Coronary artery (tissue), 2 donors: ENCODE measurements around the gene ZFP1.

ENCODE experiments used
- DNase-seq: peaks from one replicate; pipeline ENCODE4 v3.0.0-alpha.2; 2017; ENCODE audit warnings: low spot score
- H3K27ac ChIP-seq, 2 donors: fragments of 200-600 bp; sonication (generic); one replicate each; pipeline ENCODE4 v1.5.1; 2016 to 2019
- H3K4me3 ChIP-seq: fragments of 200-600 bp; sonication (generic); 2 replicates; pipeline ENCODE4 v1.5.1; 2016; ENCODE audit warnings: mild to moderate bottlenecking, moderate library complexity
- CTCF ChIP-seq: fragments of 200-600 bp; sonication (generic); IDR thresholded peaks from one replicate; pipeline ENCODE4 v1.5.1; 2019; ENCODE audit warnings: antibody characterized with exemption

Gene ZFP1

GRCh38 chr16:75109732-75110243 is 38.5 kb upstream of the ZFP1 start:
- no peak for DNase-seq
- Histone ChIP-seq H3K27ac (peak overlapping the region; percentile 64 to 89), H3K4me3 (peak overlapping the region; percentile 44)
- TF ChIP-seq CTCF = no peak

- Histone ChIP-seq H3K27ac (peak overlapping the region; percentile 64 to 89), H3K4me3 (peak overlapping the region; percentile 59)
- peak; percentile 90 for TF ChIP-seq CTCF
- DNase-seq = peak; percentile 94
These were observed 37.4 kb upstream of the ZFP1 start for GRCh38 chr16:75110637-75111513.

- DNase-seq = no peak
- TF ChIP-seq CTCF = no peak
- peak overlapping the region; percentile 64 to 89 for H3K27ac ChIP-seq
- H3K4me3 ChIP-seq = no peak overlapping the region
These were observed 36.8 kb upstream of the ZFP1 start for GRCh38 chr16:75111514-75111940.

GRCh38 chr16:75111961-75112733 is 36.2 kb upstream of the ZFP1 start:
- Histone ChIP-seq H3K4me3 (no peak overlapping the region), H3K27ac (peak overlapping the region in 1 of 2 donors; percentile 89)
- no peak for DNase-seq
- TF ChIP-seq CTCF = no peak

GRCh38 chr16:75112734-75113491 is 35.4 kb upstream of the ZFP1 start:
- TF ChIP-seq CTCF = no peak
- peak overlapping the region in 1 of 2 donors; percentile 89 for H3K27ac ChIP-seq
- no peak for DNase-seq

GRCh38 chr16:75113541-75114121 is 34.7 kb upstream of the ZFP1 start:
- TF ChIP-seq CTCF = no peak
- Histone ChIP-seq H3K27ac (no peak overlapping the region), H3K4me3 (no peak overlapping the region)
- DNase-seq = no peak

More at GRCh38 chr16:75112734-75113491, 35.4 kb upstream of the ZFP1 start:
- no peak overlapping the region for H3K4me3 ChIP-seq
